Breast epithelium (tissue), 4 donors: ENCODE data around the gene ARHGAP26. TPM values are rescaled to one million over a fixed set of nuclear protein-coding genes. Genes with fewer than 3 reads are reported as not detected.

Experiments used
- DNase-seq, 2 donors: peaks; one replicate each; pipeline ENCODE4 v3.0.0-alpha.2; 2019; ENCODE audit warnings: low spot score in 2 of 2
- H3K27ac ChIP-seq, 2 donors: fragments of 200-600 bp; sonication (generic) in 1 of 2; one replicate each; pipeline ENCODE4 v1.5.1; 2016 to 2019; ENCODE audit warnings: mild to moderate bottlenecking in 1 of 2
- H3K27me3 ChIP-seq, 2 donors: fragments of 200-600 bp; sonication (generic) in 1 of 2; one replicate each; pipeline versions ENCODE4 v1.5.1 to v1.6.0; 2017 to 2019; ENCODE audit warnings: control low read depth in 1 of 2, mild to moderate bottlenecking in 1 of 2
- H3K36me3 ChIP-seq: fragments of 200-600 bp; one replicate; pipeline ENCODE4 v1.5.1; 2019
- H3K4me1 ChIP-seq, 2 donors: fragments of 200-600 bp; sonication (generic); one replicate each; pipeline ENCODE4 v1.5.1; 2016 to 2019; ENCODE audit warnings: control low read depth in 1 of 2
- H3K4me3 ChIP-seq, 3 donors: fragments of 200-600 bp; sonication (generic); 1 replicate in 2 of 3; 2 replicates in 1 of 3; pipeline ENCODE4 v1.5.1; 2016 to 2019; ENCODE audit warnings: mild to moderate bottlenecking in 3 of 3, moderate library complexity in 2 of 3
- H3K9me3 ChIP-seq, 2 donors: fragments of 200-600 bp; sonication (generic) in 1 of 2; one replicate each; pipeline ENCODE4 v1.5.1; 2016 to 2019; ENCODE audit warnings: control low read depth in 1 of 2
- CTCF ChIP-seq, 3 donors: fragments of 450-650 bp; IDR thresholded peaks; one replicate each; pipeline ENCODE4 v1.5.1; 2016 to 2017; ENCODE audit warnings: antibody characterized with exemption in 3 of 3, mild to moderate bottlenecking in 3 of 3, moderate library complexity in 3 of 3
- POLR2A ChIP-seq: fragments of 450-650 bp; IDR thresholded peaks from one replicate; pipeline ENCODE4 v1.6.1; 2016; ENCODE audit warnings: antibody characterized with exemption, mild to moderate bottlenecking, moderate library complexity
- POLR2AphosphoS5 ChIP-seq, 3 donors: sonication (generic); formaldehyde crosslinking; IDR thresholded peaks; one replicate each; pipeline ENCODE4 v1.6.1; 2017; ENCODE audit warnings: antibody characterized with exemption in 3 of 3
- intact Hi-C: fragments of 100-400 bp; cut with DNase I; formaldehyde crosslinking; loops from one replicate; pipeline ENCODE4 v1.15.1; 2023; ENCODE audit warnings: low total_unique reads
- total RNA-seq, 3 donors: library from RNA; depleted of rRNA; stranded (reverse); fragments of >200 nt; gene quantifications; one replicate each; pipeline ENCODE4 v1.1.0, GENCODE V29; 2016

Gene ARHGAP26
- total RNA-seq, 3 donors from 2014 or later = 33.1 to 89.0 (median 56.4) TPM

- DNase-seq = no peak
- H3K4me3 ChIP-seq = no peak overlapping the region
- H3K36me3 ChIP-seq = no peaks in the 10 kb centered on the region
- no peak for TF ChIP-seq POLR2A
- TF ChIP-seq CTCF (IDR thresholded peaks at IDR 0.05) = no peak
- TF ChIP-seq POLR2AphosphoS5 (IDR thresholded peaks at IDR 0.05) = no peak
- intact Hi-C loops = no loop called here
- H3K4me1 ChIP-seq = no peaks in the 10 kb centered on the region
- no peaks in the 10 kb centered on the region for H3K9me3 ChIP-seq
- no peaks in the 10 kb centered on the region for H3K27me3 ChIP-seq
- no peak overlapping the region for H3K27ac ChIP-seq
Observed at GRCh38 chr5:142944140-142944539, 174.0 kb downstream of the ARHGAP26 start.

- TF ChIP-seq CTCF (IDR thresholded peaks at IDR 0.05) = no peak
- no peak for TF ChIP-seq POLR2AphosphoS5 (IDR thresholded peaks at IDR 0.05)
- no peak for TF ChIP-seq POLR2A
- Histone ChIP-seq H3K27ac (no peak overlapping the region), H3K9me3 (no peaks in the 10 kb centered on the region), H3K4me1 (no peaks in the 10 kb centered on the region), H3K36me3 (no peaks in the 10 kb centered on the region), H3K27me3 (no peaks in the 10 kb centered on the region), H3K4me3 (no peak overlapping the region)
- intact Hi-C loops = no loop called here
- no peak for DNase-seq
Observed at GRCh38 chr5:142945321-142945720, 175.1 kb downstream of the ARHGAP26 start.

GRCh38 chr5:142945845-142946244, 175.7 kb downstream of the ARHGAP26 start:
- no peak for TF ChIP-seq POLR2AphosphoS5 (IDR thresholded peaks at IDR 0.05)
- TF ChIP-seq CTCF (IDR thresholded peaks at IDR 0.05) = no peak
- no peak for TF ChIP-seq POLR2A
- H3K27ac ChIP-seq = no peak overlapping the region
- no peaks in the 10 kb centered on the region for H3K4me1 ChIP-seq
- intact Hi-C loops = no loop called here
- H3K36me3 ChIP-seq = no peaks in the 10 kb centered on the region
- no peak overlapping the region for H3K4me3 ChIP-seq
- H3K27me3 ChIP-seq = no peaks in the 10 kb centered on the region
- no peak for DNase-seq
- H3K9me3 ChIP-seq = no peaks in the 10 kb centered on the region

GRCh38 chr5:142946547-142947426, 176.6 kb downstream of the ARHGAP26 start:
- TF ChIP-seq CTCF (IDR thresholded peaks at IDR 0.05) (no peak), POLR2AphosphoS5 (IDR thresholded peaks at IDR 0.05) (no peak), POLR2A (no peak)
- no peaks in the 10 kb centered on the region for H3K4me1 ChIP-seq
- H3K36me3 ChIP-seq = no peaks in the 10 kb centered on the region
- H3K27me3 ChIP-seq = no peaks in the 10 kb centered on the region
- DNase-seq = no peak
- intact Hi-C loops = no loop called here
- no peak overlapping the region for H3K4me3 ChIP-seq
- no peak overlapping the region for H3K27ac ChIP-seq
- no peaks in the 10 kb centered on the region for H3K9me3 ChIP-seq

- no peak for TF ChIP-seq POLR2AphosphoS5 (IDR thresholded peaks at IDR 0.05)
- TF ChIP-seq POLR2A = no peak
- TF ChIP-seq CTCF (IDR thresholded peaks at IDR 0.05) = no peak
- no peak for DNase-seq
- Histone ChIP-seq H3K27me3 (no peaks in the 10 kb centered on the region), H3K9me3 (no peaks in the 10 kb centered on the region), H3K27ac (no peak overlapping the region), H3K4me1 (no peaks in the 10 kb centered on the region), H3K36me3 (no peaks in the 10 kb centered on the region), H3K4me3 (no peak overlapping the region)
- intact Hi-C loops = no loop called here
Observed at GRCh38 chr5:142947427-142947709, 177.2 kb downstream of the ARHGAP26 start.
